H1 (cell line): Measurements from ENCODE around the gene GOLGA8Q.
"Not testable (repeated sequence)": the region's sequence is repeated elsewhere in the genome, so short reads cannot be mapped to it uniquely, and the experiment has no call there.

Experiments used
- BCL11A ChIP-seq, 2 experiments: IDR thresholded peaks; one replicate each; pipeline ENCODE4 v1.6.1; 2011; ENCODE audit warnings: low read depth in 2 of 2, low read length in 2 of 2, mild to moderate bottlenecking in 2 of 2
- CEBPB ChIP-seq: IDR thresholded peaks from 2 replicates; pipeline ENCODE4 v1.6.1; 2012; ENCODE audit warnings: low read depth, low read length
- CTCF ChIP-seq, 3 experiments: IDR thresholded peaks; 1 replicate in 2 of 3; 2 replicates in 1 of 3; pipeline versions ENCODE4 v1.5.1 to v1.6.1; 2011; ENCODE audit warnings: low read length in 3 of 3, mild to moderate bottlenecking in 3 of 3, inconsistent platforms in 2 of 3, low read depth in 1 of 3, moderate library complexity in 1 of 3; ENCODE audit not compliant: insufficient read depth in 1 of 3; ENCODE audit errors: control extremely low read depth in 1 of 3
- EGR1 ChIP-seq: IDR thresholded peaks from 2 replicates; pipeline ENCODE4 v1.6.1; 2011; ENCODE audit warnings: low read depth, low read length, borderline replicate concordance
- KDM1A ChIP-seq: fragments of 200-600, 300-600 bp; sonication (generic); IDR thresholded peaks from 2 replicates; pipeline ENCODE4 v1.7.1; 2016; ENCODE audit warnings: mild to moderate bottlenecking, low read length, borderline replicate concordance
- MAFK ChIP-seq: IDR thresholded peaks from 2 replicates; pipeline ENCODE4 v1.6.1; 2012; ENCODE audit warnings: low read depth, mild to moderate bottlenecking, improper control_type of control experiment, low read length
- POLR2A ChIP-seq, 2 experiments: IDR thresholded peaks; 1 replicate in 1 of 2; 2 replicates in 1 of 2; pipeline ENCODE4 v1.6.1; 2011; ENCODE audit warnings: low read depth in 2 of 2, low read length in 2 of 2, mild to moderate bottlenecking in 2 of 2; ENCODE audit errors: control extremely low read depth in 1 of 2
- POLR2AphosphoS5 ChIP-seq: IDR thresholded peaks from 2 replicates; pipeline ENCODE4 v1.6.1; 2011; ENCODE audit warnings: low read depth, low read length
- RBBP5 ChIP-seq: IDR thresholded peaks from 2 replicates; pipeline ENCODE4 v1.7.1; 2012; ENCODE audit warnings: low read depth, mild to moderate bottlenecking, inconsistent platforms, low read length, moderate library complexity, borderline replicate concordance
- TCF12 ChIP-seq: IDR thresholded peaks from 2 replicates; pipeline ENCODE4 v1.6.1; 2011; ENCODE audit warnings: low read depth, mild to moderate bottlenecking, low read length
- ZNF274 ChIP-seq: IDR thresholded peaks from 2 replicates; pipeline ENCODE4 v1.7.0; 2012; ENCODE audit warnings: low read length, borderline replicate concordance; ENCODE audit errors: extremely low read depth
- TF ChIP-seq, protein P1 (sequence below): IDR thresholded peaks from 2 replicates; pipeline ENCODE4 v1.6.1; 2011; ENCODE audit warnings: low read length, improper control_type of control experiment

DNA sequence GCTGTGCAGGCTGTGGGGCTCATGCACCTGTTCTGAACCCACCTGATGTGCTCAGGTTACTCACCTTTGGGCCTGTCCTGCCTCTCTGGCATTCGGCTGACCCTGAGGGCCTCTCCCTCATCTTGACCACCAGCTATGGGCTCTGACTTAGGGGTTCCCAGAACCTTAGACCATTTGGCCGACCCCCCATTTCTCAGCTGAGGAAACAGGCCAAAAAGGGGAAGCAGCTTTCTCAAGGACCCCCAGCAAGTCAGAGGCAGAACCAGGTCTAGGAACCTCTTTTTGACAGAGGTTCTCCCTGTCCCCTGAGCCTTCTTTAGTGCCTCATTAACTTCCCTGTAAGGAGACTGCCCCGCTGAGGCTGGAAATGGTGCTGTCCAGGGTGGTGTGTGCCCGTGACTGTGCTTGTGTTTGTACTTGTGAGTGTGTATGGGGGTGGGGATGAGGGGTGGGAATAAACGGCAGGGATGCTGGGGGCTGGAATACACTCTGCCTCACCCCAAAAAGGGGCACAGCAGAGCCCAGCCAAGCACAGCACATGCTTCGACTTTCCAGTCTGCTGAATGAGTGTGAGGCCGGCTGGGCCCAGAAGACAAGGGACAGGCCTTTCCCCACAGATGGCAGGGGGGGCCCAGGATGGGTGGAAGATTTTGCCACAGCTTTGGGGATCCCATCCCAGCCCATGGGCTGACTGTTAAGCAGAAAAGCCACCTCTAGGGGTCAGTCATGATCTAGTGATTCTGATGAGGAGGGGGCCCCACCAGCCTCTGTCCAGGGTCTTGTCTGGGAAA lies 28.2 kb upstream of the GOLGA8Q start:
- not testable (repeated sequence) for TF ChIP-seq CEBPB; BCL11A (IDR thresholded peaks at IDR 0.05; ENCODE audit: low read depth in 2 of 2, low read length in 2 of 2); ZNF274; POLR2AphosphoS5; RBBP5; TCF12; CTCF (IDR thresholded peaks at IDR 0.05; ENCODE audit: control extremely low read depth in 1 of 3, insufficient read depth in 1 of 3, low read depth in 1 of 3, low read length in 3 of 3); POLR2A (IDR thresholded peaks at IDR 0.05; ENCODE audit: control extremely low read depth in 1 of 2, low read depth in 2 of 2, low read length in 2 of 2); MAFK; EGR1; KDM1A
- TF ChIP-seq, protein P1, sequence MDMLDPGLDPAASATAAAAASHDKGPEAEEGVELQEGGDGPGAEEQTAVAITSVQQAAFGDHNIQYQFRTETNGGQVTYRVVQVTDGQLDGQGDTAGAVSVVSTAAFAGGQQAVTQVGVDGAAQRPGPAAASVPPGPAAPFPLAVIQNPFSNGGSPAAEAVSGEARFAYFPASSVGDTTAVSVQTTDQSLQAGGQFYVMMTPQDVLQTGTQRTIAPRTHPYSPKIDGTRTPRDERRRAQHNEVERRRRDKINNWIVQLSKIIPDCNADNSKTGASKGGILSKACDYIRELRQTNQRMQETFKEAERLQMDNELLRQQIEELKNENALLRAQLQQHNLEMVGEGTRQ: not testable (repeated sequence)
